ENCODE results near the gene PRSS58.

- TF ChIP-seq, protein P1, sequence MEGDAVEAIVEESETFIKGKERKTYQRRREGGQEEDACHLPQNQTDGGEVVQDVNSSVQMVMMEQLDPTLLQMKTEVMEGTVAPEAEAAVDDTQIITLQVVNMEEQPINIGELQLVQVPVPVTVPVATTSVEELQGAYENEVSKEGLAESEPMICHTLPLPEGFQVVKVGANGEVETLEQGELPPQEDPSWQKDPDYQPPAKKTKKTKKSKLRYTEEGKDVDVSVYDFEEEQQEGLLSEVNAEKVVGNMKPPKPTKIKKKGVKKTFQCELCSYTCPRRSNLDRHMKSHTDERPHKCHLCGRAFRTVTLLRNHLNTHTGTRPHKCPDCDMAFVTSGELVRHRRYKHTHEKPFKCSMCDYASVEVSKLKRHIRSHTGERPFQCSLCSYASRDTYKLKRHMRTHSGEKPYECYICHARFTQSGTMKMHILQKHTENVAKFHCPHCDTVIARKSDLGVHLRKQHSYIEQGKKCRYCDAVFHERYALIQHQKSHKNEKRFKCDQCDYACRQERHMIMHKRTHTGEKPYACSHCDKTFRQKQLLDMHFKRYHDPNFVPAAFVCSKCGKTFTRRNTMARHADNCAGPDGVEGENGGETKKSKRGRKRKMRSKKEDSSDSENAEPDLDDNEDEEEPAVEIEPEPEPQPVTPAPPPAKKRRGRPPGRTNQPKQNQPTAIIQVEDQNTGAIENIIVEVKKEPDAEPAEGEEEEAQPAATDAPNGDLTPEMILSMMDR (IDR thresholded peaks at IDR 0.05), result no peak
- TF ChIP-seq POLR2A (IDR thresholded peaks at IDR 0.05), result no peak
Measured at GRCh38 chr7:142307246-142307900, 49.5 kb upstream of the PRSS58 start.

All from thyroid gland (tissue), 4 donors.